Fibroblast of the aortic adventitia (primary cell): ENCODE measurements around the gene DIAPH3. TPM values are rescaled to one million over a fixed set of nuclear protein-coding genes. Genes with fewer than 3 reads are reported as not detected.

ENCODE experiments used
- DNase-seq: peaks from one replicate; pipeline ENCODE4 v3.0.0-alpha.2; 2010; ENCODE audit warnings: low read depth
- H3K4me3 ChIP-seq: 2 replicates; pipeline ENCODE4 v1.5.1; 2011; ENCODE audit warnings: low read depth, mild to moderate bottlenecking, control low read depth, low read length, moderate library complexity
- CTCF ChIP-seq: IDR thresholded peaks from 2 replicates; pipeline ENCODE4 v1.5.1; 2011; ENCODE audit warnings: mild to moderate bottlenecking, low read length, control low read depth, inconsistent platforms; ENCODE audit not compliant: insufficient read depth
- total RNA-seq: library from RNA; depleted of rRNA; stranded (reverse); fragments of >200 nt; gene quantifications from 2 replicates; pipeline ENCODE4 v1.2.3, GENCODE V29; 2012; ENCODE audit warnings: low replicate concordance

The DIAPH3 gene
- total RNA-seq, 1 donor: 40.9 TPM

- H3K4me3 ChIP-seq: no peak overlapping the region
- no peak for TF ChIP-seq CTCF
- DNase-seq: no peak
Observed at GRCh38 chr13:60182907-60183306, 19.2 kb upstream of the DIAPH3 start.

- DNase-seq: no peak
- H3K4me3 ChIP-seq: no peak overlapping the region
- no peak for TF ChIP-seq CTCF
Observed at GRCh38 chr13:60178327-60178726, 14.6 kb upstream of the DIAPH3 start.

- TF ChIP-seq CTCF: no peak
- no peak overlapping the region for H3K4me3 ChIP-seq
- DNase-seq: no peak
Observed at GRCh38 chr13:60175571-60175970, 11.8 kb upstream of the DIAPH3 start.

GRCh38 chr13:60174113-60174512, 10.4 kb upstream of the DIAPH3 start:
- TF ChIP-seq CTCF: no peak
- DNase-seq: no peak
- no peak overlapping the region for H3K4me3 ChIP-seq

GRCh38 chr13:60172111-60172510, 8.4 kb upstream of the DIAPH3 start:
- H3K4me3 ChIP-seq: no peak overlapping the region
- DNase-seq: no peak
- TF ChIP-seq CTCF: no peak

- no peak for TF ChIP-seq CTCF
- DNase-seq: no peak
- H3K4me3 ChIP-seq: no peak overlapping the region
Observed at GRCh38 chr13:60170414-60170813, 6.7 kb upstream of the DIAPH3 start.

GRCh38 chr13:60169239-60170031, 5.7 kb upstream of the DIAPH3 start:
- no peak for DNase-seq
- no peak for TF ChIP-seq CTCF
- H3K4me3 ChIP-seq: no peak overlapping the region
